Neural cell (in vitro differentiated cells): ENCODE results near the gene ZWILCH. TPM values are rescaled to one million over a fixed set of nuclear protein-coding genes. Genes with fewer than 3 reads are reported as not detected.

Experiments
- H2AFZ ChIP-seq: fragments of 200-600, 300-800 bp; sonication (generic), shearing (Covaris generic); 2 replicates; pipeline ENCODE4 v1.6.0; 2014; ENCODE audit warnings: low read depth, mild to moderate bottlenecking, antibody characterized with exemption, low read length, moderate library complexity
- H3F3A ChIP-seq: fragments of 200-600 bp; shearing (Covaris generic); 2 replicates; pipeline ENCODE4 v1.6.1; 2016; ENCODE audit warnings: mild to moderate bottlenecking, moderate library complexity, mixed read lengths, antibody characterized with exemption, low read length; ENCODE audit not compliant: insufficient read depth, poor library complexity, severe bottlenecking
- H3K27ac ChIP-seq: fragments of 200-600, 300-800 bp; sonication (generic), shearing (Covaris generic); 2 replicates; pipeline ENCODE4 v1.5.1; 2014; ENCODE audit warnings: mild to moderate bottlenecking, low read length, moderate library complexity
- H3K27me3 ChIP-seq: fragments of 300-800, 200-600 bp; sonication (generic), shearing (Covaris generic); 2 replicates; pipeline ENCODE4 v1.6.0; 2014; ENCODE audit warnings: mild to moderate bottlenecking, low read depth, low read length, moderate library complexity; ENCODE audit not compliant: insufficient read depth
- H3K36me3 ChIP-seq: fragments of 300-800, 200-600 bp; sonication (generic), shearing (Covaris generic); 2 replicates; pipeline ENCODE4 v1.5.1; 2014; ENCODE audit warnings: mild to moderate bottlenecking, antibody characterized with exemption, low read length, moderate library complexity; ENCODE audit not compliant: insufficient read depth
- H3K4me2 ChIP-seq: fragments of 300-800, 200-600 bp; sonication (generic), shearing (Covaris generic); 2 replicates; pipeline ENCODE4 v1.6.0; 2014; ENCODE audit warnings: mild to moderate bottlenecking, low read length
- H3K4me3 ChIP-seq: fragments of 300-800, 200-600 bp; sonication (generic), shearing (Covaris generic); 2 replicates; pipeline ENCODE4 v1.5.1; 2014; ENCODE audit warnings: mild to moderate bottlenecking, low read length, moderate library complexity
- H3K79me2 ChIP-seq: fragments of 200-600 bp; shearing (Covaris generic); replicated peaks from 2 replicates; pipeline ENCODE4 v1.6.0; 2014; ENCODE audit warnings: mild to moderate bottlenecking, low read length, moderate library complexity; ENCODE audit not compliant: insufficient read depth
- H3K9ac ChIP-seq: fragments of 300-800, 200-600 bp; sonication (generic), shearing (Covaris generic); 2 replicates; pipeline ENCODE4 v1.6.1; 2016; ENCODE audit warnings: mild to moderate bottlenecking, low read length, mixed read lengths
- H3K9me2 ChIP-seq: fragments of 200-600 bp; shearing (Covaris generic); 2 replicates; pipeline ENCODE4 v1.6.1; 2016; ENCODE audit warnings: mild to moderate bottlenecking, low read length, mixed read lengths; ENCODE audit not compliant: insufficient read depth
- H3K9me3 ChIP-seq: fragments of 200-600, 300-800 bp; sonication (generic), shearing (Covaris generic); 2 replicates; pipeline ENCODE4 v1.6.1; 2016; ENCODE audit warnings: mild to moderate bottlenecking, mixed run types, low read length, moderate library complexity, mixed read lengths
- H4K20me1 ChIP-seq: fragments of 200-600 bp; shearing (Covaris generic); 2 replicates; pipeline ENCODE4 v1.6.1; 2016; ENCODE audit warnings: mild to moderate bottlenecking, mixed run types; ENCODE audit not compliant: insufficient read depth
- EP300 ChIP-seq: fragments of 450-650 bp; conservative IDR thresholded peaks from 2 replicates; pipeline ENCODE4 v1.6.1; 2014; ENCODE audit warnings: antibody characterized with exemption, mild to moderate bottlenecking, moderate library complexity; ENCODE audit not compliant: poor library complexity, severe bottlenecking
- EZH2 ChIP-seq: fragments of 200-600, 300-800 bp; shearing (Covaris generic), sonication (generic); IDR thresholded peaks from 2 replicates; pipeline ENCODE4 v1.6.1; 2014; ENCODE audit warnings: antibody characterized with exemption, low read length, borderline replicate concordance, mild to moderate bottlenecking; ENCODE audit not compliant: insufficient read depth, poor library complexity, severe bottlenecking
- MXI1 ChIP-seq: fragments of 450-650 bp; conservative IDR thresholded peaks from 2 replicates; pipeline ENCODE4 v1.6.1; 2014; ENCODE audit warnings: antibody characterized with exemption, mild to moderate bottlenecking; ENCODE audit not compliant: poor library complexity, severe bottlenecking
- POLR2AphosphoS5 ChIP-seq: IDR thresholded peaks from 2 replicates; pipeline ENCODE4 v1.6.1; 2012
- RAD21 ChIP-seq: fragments of 450-650 bp; conservative IDR thresholded peaks from 2 replicates; pipeline ENCODE4 v1.6.1; 2014; ENCODE audit warnings: antibody characterized with exemption, mild to moderate bottlenecking, moderate library complexity
- SMC3 ChIP-seq: fragments of 450-650 bp; conservative IDR thresholded peaks from 2 replicates; pipeline ENCODE4 v1.6.1; 2014; ENCODE audit warnings: antibody characterized with exemption, mild to moderate bottlenecking, moderate library complexity; ENCODE audit not compliant: poor library complexity
- TAF1 ChIP-seq: IDR thresholded peaks from 2 replicates; pipeline ENCODE4 v1.6.1; 2012; ENCODE audit warnings: low read depth
- polyA plus RNA-seq: library from polyadenylated mRNA; depleted of rRNA; stranded (reverse); fragments of >200 nt; gene quantifications from 2 replicates; pipeline ENCODE4 v1.2.3, GENCODE V29; 2014
- TF ChIP-seq, protein P1 (sequence below): IDR thresholded peaks from 2 replicates; pipeline ENCODE4 v1.6.1; 2012; ENCODE audit warnings: borderline replicate concordance
- TF ChIP-seq, protein P2 (sequence below): fragments of 450-650 bp; IDR thresholded peaks from 2 replicates; pipeline ENCODE4 v1.5.1; 2014; ENCODE audit warnings: antibody characterized with exemption, mild to moderate bottlenecking, moderate library complexity; ENCODE audit not compliant: poor library complexity, severe bottlenecking

ZWILCH gene
- polyA plus RNA-seq, 1 donor from 2014 or later, result 63.1 TPM

DNA sequence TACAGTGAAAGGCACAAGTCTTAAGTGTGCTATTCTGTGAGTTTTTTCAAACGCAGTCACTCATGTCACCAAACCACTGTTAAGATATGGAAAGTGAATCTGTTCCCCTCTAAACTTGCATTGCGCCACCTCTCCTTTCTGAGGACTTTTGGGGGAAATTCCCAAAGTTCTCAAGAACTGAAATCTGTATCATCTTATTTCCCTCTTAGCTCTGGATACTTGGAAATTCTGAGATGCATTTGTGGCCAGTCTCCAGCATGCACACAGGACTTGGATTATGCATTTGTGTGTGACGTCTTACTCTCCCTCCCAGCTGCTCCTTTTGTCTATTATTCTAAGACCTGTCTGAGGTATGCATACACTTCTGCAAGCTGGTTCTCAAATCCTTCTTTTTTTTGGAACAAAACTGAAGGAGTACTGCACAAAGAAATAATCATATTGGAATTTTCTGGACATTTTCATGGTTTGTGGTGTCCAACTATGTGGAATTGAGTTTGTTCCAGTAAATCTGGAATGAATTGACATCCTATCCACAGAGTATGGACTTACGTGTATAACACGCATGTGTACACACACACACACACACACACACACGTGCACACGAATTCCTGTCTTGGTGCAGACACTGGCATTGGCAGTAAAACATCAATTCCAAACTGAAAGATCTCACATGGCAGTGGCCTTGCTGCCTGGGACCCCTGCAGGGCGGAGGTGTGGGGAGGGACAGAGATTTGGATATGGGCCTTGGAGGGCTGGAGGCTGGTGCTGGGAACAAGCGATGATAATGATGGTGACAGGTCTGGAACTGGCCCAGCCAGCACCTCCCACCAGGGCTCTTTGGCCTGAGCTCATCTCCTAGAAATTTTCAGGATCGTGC lies 68.8 kb downstream of the ZWILCH start:
- Histone ChIP-seq H4K20me1 (no peaks in the 10 kb centered on the region), H3K27ac (no peak overlapping the region), H3K9me2 (no peaks in the 10 kb centered on the region), H3K9me3 (no peaks in the 10 kb centered on the region), H3K79me2 (no peaks in the 10 kb centered on the region), H3K4me3 (no peak overlapping the region), H3K4me2 (no peak overlapping the region), H3K27me3 (no peaks in the 10 kb centered on the region), H3K36me3 (no peaks in the 10 kb centered on the region), H2AFZ (no peak overlapping the region), H3K9ac (no peak overlapping the region), H3F3A (no peaks in the 10 kb centered on the region)
- no peak for TF ChIP-seq TAF1
- no peak for TF ChIP-seq EZH2

DNA sequence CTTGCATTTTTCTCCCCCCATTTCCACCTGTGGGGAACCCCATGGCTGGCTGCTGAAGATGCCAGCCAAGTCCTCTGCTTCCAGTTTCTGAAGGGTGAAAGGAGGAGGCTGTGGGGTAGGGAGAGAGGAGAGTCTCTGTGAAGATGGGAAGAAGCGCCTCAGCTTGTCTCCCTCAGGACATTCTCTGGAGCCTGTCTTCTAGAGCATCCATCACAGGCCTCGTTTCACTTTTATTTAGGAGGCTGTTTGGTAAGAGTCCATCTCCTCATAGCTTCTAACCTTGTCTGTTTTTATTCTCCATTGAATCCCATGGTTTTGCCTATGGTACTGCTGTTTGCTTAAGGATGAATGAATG lies 69.4 kb downstream of the ZWILCH start:
- H4K20me1 ChIP-seq, result no peaks in the 10 kb centered on the region

More for the DNA sequence above, 69.4 kb downstream of the ZWILCH start:
- Histone ChIP-seq H3K4me3 (no peak overlapping the region), H3K36me3 (no peaks in the 10 kb centered on the region), H3K9me2 (no peaks in the 10 kb centered on the region), H2AFZ (no peak overlapping the region), H3K9me3 (no peaks in the 10 kb centered on the region), H3K79me2 (no peaks in the 10 kb centered on the region), H3K27me3 (no peaks in the 10 kb centered on the region), H3F3A (no peaks in the 10 kb centered on the region), H3K4me2 (no peak overlapping the region), H3K27ac (no peak overlapping the region), H3K9ac (no peak overlapping the region)
- no peak for TF ChIP-seq SMC3
- TF ChIP-seq MXI1, result no peak
- TF ChIP-seq, protein P1, sequence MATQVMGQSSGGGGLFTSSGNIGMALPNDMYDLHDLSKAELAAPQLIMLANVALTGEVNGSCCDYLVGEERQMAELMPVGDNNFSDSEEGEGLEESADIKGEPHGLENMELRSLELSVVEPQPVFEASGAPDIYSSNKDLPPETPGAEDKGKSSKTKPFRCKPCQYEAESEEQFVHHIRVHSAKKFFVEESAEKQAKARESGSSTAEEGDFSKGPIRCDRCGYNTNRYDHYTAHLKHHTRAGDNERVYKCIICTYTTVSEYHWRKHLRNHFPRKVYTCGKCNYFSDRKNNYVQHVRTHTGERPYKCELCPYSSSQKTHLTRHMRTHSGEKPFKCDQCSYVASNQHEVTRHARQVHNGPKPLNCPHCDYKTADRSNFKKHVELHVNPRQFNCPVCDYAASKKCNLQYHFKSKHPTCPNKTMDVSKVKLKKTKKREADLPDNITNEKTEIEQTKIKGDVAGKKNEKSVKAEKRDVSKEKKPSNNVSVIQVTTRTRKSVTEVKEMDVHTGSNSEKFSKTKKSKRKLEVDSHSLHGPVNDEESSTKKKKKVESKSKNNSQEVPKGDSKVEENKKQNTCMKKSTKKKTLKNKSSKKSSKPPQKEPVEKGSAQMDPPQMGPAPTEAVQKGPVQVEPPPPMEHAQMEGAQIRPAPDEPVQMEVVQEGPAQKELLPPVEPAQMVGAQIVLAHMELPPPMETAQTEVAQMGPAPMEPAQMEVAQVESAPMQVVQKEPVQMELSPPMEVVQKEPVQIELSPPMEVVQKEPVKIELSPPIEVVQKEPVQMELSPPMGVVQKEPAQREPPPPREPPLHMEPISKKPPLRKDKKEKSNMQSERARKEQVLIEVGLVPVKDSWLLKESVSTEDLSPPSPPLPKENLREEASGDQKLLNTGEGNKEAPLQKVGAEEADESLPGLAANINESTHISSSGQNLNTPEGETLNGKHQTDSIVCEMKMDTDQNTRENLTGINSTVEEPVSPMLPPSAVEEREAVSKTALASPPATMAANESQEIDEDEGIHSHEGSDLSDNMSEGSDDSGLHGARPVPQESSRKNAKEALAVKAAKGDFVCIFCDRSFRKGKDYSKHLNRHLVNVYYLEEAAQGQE, result no peak
- TF ChIP-seq EP300, result no peak
- no peak for TF ChIP-seq RAD21
- TF ChIP-seq EZH2, result no peak
- TF ChIP-seq, protein P2, sequence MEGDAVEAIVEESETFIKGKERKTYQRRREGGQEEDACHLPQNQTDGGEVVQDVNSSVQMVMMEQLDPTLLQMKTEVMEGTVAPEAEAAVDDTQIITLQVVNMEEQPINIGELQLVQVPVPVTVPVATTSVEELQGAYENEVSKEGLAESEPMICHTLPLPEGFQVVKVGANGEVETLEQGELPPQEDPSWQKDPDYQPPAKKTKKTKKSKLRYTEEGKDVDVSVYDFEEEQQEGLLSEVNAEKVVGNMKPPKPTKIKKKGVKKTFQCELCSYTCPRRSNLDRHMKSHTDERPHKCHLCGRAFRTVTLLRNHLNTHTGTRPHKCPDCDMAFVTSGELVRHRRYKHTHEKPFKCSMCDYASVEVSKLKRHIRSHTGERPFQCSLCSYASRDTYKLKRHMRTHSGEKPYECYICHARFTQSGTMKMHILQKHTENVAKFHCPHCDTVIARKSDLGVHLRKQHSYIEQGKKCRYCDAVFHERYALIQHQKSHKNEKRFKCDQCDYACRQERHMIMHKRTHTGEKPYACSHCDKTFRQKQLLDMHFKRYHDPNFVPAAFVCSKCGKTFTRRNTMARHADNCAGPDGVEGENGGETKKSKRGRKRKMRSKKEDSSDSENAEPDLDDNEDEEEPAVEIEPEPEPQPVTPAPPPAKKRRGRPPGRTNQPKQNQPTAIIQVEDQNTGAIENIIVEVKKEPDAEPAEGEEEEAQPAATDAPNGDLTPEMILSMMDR, result no peak
- TF ChIP-seq POLR2AphosphoS5, result no peak
- TF ChIP-seq TAF1, result no peak
